Measurements from ENCODE around the gene CCNH. TPM values are rescaled to one million over a fixed set of nuclear protein-coding genes. Genes with fewer than 3 reads are reported as not detected.

CCNH gene
- total and polyA plus RNA-seq, 2 experiments from 2014 or later, result 74.4 to 80.2 TPM

GRCh38 chr5:87453801-87454200, 41.1 kb upstream of the CCNH start:
- Histone ChIP-seq H3K9me2 (ENCODE audit: insufficient read depth) (no peaks in the 10 kb centered on the region), H3K27me3 (ENCODE audit: insufficient read depth) (no peaks in the 10 kb centered on the region), H3K4me1 (ENCODE audit: insufficient read depth) (no peaks in the 10 kb centered on the region), H3K36me3 (ENCODE audit: insufficient read depth) (no peaks in the 10 kb centered on the region), H4K20me1 (replicated peaks; ENCODE audit: insufficient read depth) (no peaks in the 10 kb centered on the region), H3F3A (replicated peaks; ENCODE audit: low read depth) (no peaks in the 10 kb centered on the region), H3K4me2 (no peak overlapping the region), H3K4me3 (no peak overlapping the region), H2AFZ (no peak overlapping the region), H3K79me2 (replicated peaks; ENCODE audit: insufficient read depth) (no peaks in the 10 kb centered on the region), H3K27ac (ENCODE audit: low read depth) (no peak overlapping the region)
- no peaks in the 10 kb centered on the region for H3K9me3 Mint-ChIP-seq
- DNase-seq (ENCODE audit: low spot score) (no peak), ATAC-seq (no peak)
- no peak for TF ChIP-seq ZNF114 (CRISPR knock-in tag; IDR thresholded peaks at IDR 0.05)
- no peak for TF ChIP-seq JUNB (IDR thresholded peaks at IDR 0.05; ENCODE audit: unreplicated experiment)
- TF ChIP-seq NANOG (IDR thresholded peaks at IDR 0.05; ENCODE audit: borderline replicate concordance), result no peak
- no peak for TF ChIP-seq ZNF331 (CRISPR knock-in tag; IDR thresholded peaks at IDR 0.05; ENCODE audit: low read depth)
- peaks cover 2% of the 10 kb centered on the region; the same call in 1 of the 3 replicates for H3K4me1 Mint-ChIP-seq
- peaks cover 1% of the 10 kb centered on the region for H3K27me3 Mint-ChIP-seq (ENCODE audit: insufficient read depth, low read depth, poor library complexity)
- H3K36me3 Mint-ChIP-seq (ENCODE audit: low read depth), result no peaks in the 10 kb centered on the region
- no peak overlapping the region for H3K4me3 Mint-ChIP-seq
- H3K27ac Mint-ChIP-seq, result no peak overlapping the region

DNA sequence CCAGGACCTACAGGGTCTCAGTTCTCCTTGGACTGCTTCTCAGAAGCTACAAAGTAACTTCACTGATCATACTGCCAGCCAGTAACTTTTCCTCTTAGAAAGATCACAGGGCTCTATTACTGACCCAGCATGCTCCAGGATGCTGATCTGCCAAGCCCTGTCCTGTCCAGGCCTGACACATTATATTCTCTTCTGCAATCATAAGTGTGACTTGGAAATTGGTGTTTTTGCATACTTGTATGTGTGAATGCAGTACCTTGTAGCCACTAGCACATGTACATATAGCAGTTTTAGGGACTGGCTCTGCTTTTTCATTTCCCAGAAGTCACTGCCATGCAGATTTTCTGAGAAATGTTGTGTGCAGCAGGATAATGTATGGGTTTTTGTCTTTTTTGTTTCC, 40.1 kb upstream of the CCNH start:
- H3K27ac Mint-ChIP-seq, result no peak overlapping the region

GRCh38 chr5:87442419-87442818, 29.7 kb upstream of the CCNH start:
- Mint-ChIP-seq H3K36me3 (ENCODE audit: low read depth) (no peaks in the 10 kb centered on the region), H3K4me1 (no peaks in the 10 kb centered on the region), H3K9me3 (peaks cover 3% of the 10 kb centered on the region; the same call in 1 of the 3 replicates), H3K27me3 (ENCODE audit: insufficient read depth, low read depth, poor library complexity) (peaks cover 3% of the 10 kb centered on the region), H3K27ac (no peak overlapping the region), H3K4me3 (no peak overlapping the region)
- Histone ChIP-seq H3K36me3 (ENCODE audit: insufficient read depth) (no peaks in the 10 kb centered on the region), H3K27me3 (ENCODE audit: insufficient read depth) (no peaks in the 10 kb centered on the region), H4K20me1 (replicated peaks; ENCODE audit: insufficient read depth) (no peaks in the 10 kb centered on the region), H3K9me2 (ENCODE audit: insufficient read depth) (no peaks in the 10 kb centered on the region), H3F3A (replicated peaks; ENCODE audit: low read depth) (no peaks in the 10 kb centered on the region), H3K79me2 (replicated peaks; ENCODE audit: insufficient read depth) (no peaks in the 10 kb centered on the region), H3K4me2 (no peak overlapping the region), H2AFZ (no peak overlapping the region), H3K27ac (ENCODE audit: low read depth) (no peak overlapping the region), H3K4me1 (ENCODE audit: insufficient read depth) (no peaks in the 10 kb centered on the region), H3K4me3 (no peak overlapping the region)
- ATAC-seq, result no peak
- TF ChIP-seq STAT1 (IDR thresholded peaks at IDR 0.05; ENCODE audit: unreplicated experiment) (no peak), ZNF114 (CRISPR knock-in tag; IDR thresholded peaks at IDR 0.05) (no peak)
- DNase-seq (ENCODE audit: low spot score), result no peak

More for the DNA sequence above, 40.1 kb upstream of the CCNH start:
- H3K4me2 ChIP-seq, result no peak overlapping the region
- H3K4me1 Mint-ChIP-seq, result no peaks in the 10 kb centered on the region
- H3K4me1 ChIP-seq (ENCODE audit: insufficient read depth), result no peaks in the 10 kb centered on the region
- TF ChIP-seq POLR2AphosphoS5 (IDR thresholded peaks at IDR 0.05; ENCODE audit: low read depth), result no peak
- no peak for TF ChIP-seq NANOG (IDR thresholded peaks at IDR 0.05; ENCODE audit: borderline replicate concordance)
- no peak for TF ChIP-seq CTCF (conservative IDR thresholded peaks at IDR 0.05; ENCODE audit: low read depth in 2 of 2)
- no peaks in the 10 kb centered on the region for H4K20me1 ChIP-seq (replicated peaks; ENCODE audit: insufficient read depth)
- H3K36me3 ChIP-seq (ENCODE audit: insufficient read depth), result no peaks in the 10 kb centered on the region
- DNase-seq (ENCODE audit: low spot score), result no peak
- H3K9me2 ChIP-seq (ENCODE audit: insufficient read depth), result no peaks in the 10 kb centered on the region
- H3K27me3 Mint-ChIP-seq (ENCODE audit: insufficient read depth, low read depth, poor library complexity), result peaks cover 1% of the 10 kb centered on the region
- H3K27me3 ChIP-seq (ENCODE audit: insufficient read depth), result no peaks in the 10 kb centered on the region
- no peak overlapping the region for H3K4me3 Mint-ChIP-seq
- H3K27ac ChIP-seq (ENCODE audit: low read depth), result no peak overlapping the region
- no peak overlapping the region for H2AFZ ChIP-seq
- ATAC-seq, result no peak
- H3K9me3 Mint-ChIP-seq, result no peaks in the 10 kb centered on the region
- no peaks in the 10 kb centered on the region for H3K79me2 ChIP-seq (replicated peaks; ENCODE audit: insufficient read depth)
- H3K36me3 Mint-ChIP-seq (ENCODE audit: low read depth), result no peaks in the 10 kb centered on the region
- no peaks in the 10 kb centered on the region for H3F3A ChIP-seq (replicated peaks; ENCODE audit: low read depth)
- no peak overlapping the region for H3K4me3 ChIP-seq

Data from GM23338 (cell line).